AG04450 (cell line): ENCODE results near the gene OOSP3. TPM values are rescaled to one million over a fixed set of nuclear protein-coding genes. Genes with fewer than 3 reads are reported as not detected.
"Not testable (repeated sequence)": the region's sequence is repeated elsewhere in the genome, so short reads cannot be mapped to it uniquely, and the experiment has no call there.

Experiments
- CTCF ChIA-PET: fragments of 300-600, 350-600 bp; formaldehyde crosslinking; extraction: SDS; loops from one replicate; lab custom pipeline; 2022; ENCODE audit warnings: antibody characterized with exemption, inconsistent platforms; lab: Charles Lee
- POLR2A ChIA-PET: fragments of 350-600 bp; formaldehyde crosslinking; extraction: SDS; loops from one replicate; lab custom pipeline; 2021; ENCODE audit warnings: antibody characterized with exemption, inconsistent platforms; lab: Yijun Ruan, JAX
- DNase-seq: peaks from one replicate; pipeline ENCODE4 v3.0.0-alpha.2; 2011; ENCODE audit warnings: low read depth, low spot score
- H3K27ac ChIP-seq: one replicate; pipeline ENCODE4 v1.5.1; 2012; ENCODE audit warnings: low read depth, low read length, control low read depth
- H3K27me3 ChIP-seq: one replicate; pipeline ENCODE4 v1.6.0; 2012; ENCODE audit warnings: low read length; ENCODE audit not compliant: control insufficient read depth, insufficient read depth
- H3K4me3 ChIP-seq: 2 replicates; pipeline ENCODE4 v1.5.1; 2011; ENCODE audit warnings: mild to moderate bottlenecking, low read depth, low read length, control low read depth
- H3K9me3 ChIP-seq: 2 replicates; pipeline ENCODE4 v1.5.1; 2012; ENCODE audit warnings: low read length; ENCODE audit not compliant: control insufficient read depth, insufficient read depth
- polyA plus RNA-seq: library from polyadenylated mRNA; depleted of rRNA; stranded (reverse); fragments of >200 nt; gene quantifications from 2 replicates; pipeline ENCODE4 v1.2.3, GENCODE V29; 2011
- TF ChIP-seq, protein P1 (sequence below): IDR thresholded peaks from 2 replicates; pipeline ENCODE4 v1.5.1; 2011; ENCODE audit warnings: low read depth, low read length, control low read depth, inconsistent platforms

OOSP3 gene
- polyA plus RNA-seq, 1 experiment, result not detected

DNA sequence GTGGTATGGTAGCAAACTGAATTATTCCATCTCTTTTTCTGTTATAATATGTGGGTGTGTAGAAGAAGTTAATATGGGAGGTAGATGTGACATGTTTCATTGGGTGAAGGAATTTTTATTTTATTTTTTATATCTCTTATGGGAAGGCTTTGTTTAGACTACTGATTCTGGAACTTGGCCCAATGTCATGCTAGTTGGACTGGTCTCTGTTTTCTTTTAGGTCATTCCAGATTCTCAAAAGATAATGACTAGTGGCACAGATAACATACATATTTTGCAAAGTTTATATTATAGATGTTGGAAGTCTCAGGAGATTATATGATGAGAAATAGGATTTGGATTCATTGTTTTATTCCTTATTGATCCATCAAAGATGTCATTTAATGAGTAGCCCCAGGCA, 1.3 kb upstream of the OOSP3 start:
- Histone ChIP-seq H3K27ac (no peak overlapping the region), H3K9me3 (no peaks in the 10 kb centered on the region), H3K4me3 (no peak overlapping the region), H3K27me3 (no peaks in the 10 kb centered on the region)
- CTCF ChIA-PET, result no interaction called here
- TF ChIP-seq, protein P1, sequence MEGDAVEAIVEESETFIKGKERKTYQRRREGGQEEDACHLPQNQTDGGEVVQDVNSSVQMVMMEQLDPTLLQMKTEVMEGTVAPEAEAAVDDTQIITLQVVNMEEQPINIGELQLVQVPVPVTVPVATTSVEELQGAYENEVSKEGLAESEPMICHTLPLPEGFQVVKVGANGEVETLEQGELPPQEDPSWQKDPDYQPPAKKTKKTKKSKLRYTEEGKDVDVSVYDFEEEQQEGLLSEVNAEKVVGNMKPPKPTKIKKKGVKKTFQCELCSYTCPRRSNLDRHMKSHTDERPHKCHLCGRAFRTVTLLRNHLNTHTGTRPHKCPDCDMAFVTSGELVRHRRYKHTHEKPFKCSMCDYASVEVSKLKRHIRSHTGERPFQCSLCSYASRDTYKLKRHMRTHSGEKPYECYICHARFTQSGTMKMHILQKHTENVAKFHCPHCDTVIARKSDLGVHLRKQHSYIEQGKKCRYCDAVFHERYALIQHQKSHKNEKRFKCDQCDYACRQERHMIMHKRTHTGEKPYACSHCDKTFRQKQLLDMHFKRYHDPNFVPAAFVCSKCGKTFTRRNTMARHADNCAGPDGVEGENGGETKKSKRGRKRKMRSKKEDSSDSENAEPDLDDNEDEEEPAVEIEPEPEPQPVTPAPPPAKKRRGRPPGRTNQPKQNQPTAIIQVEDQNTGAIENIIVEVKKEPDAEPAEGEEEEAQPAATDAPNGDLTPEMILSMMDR, result no peak
- no peak for DNase-seq
- POLR2A ChIA-PET, result no interaction called here

DNA sequence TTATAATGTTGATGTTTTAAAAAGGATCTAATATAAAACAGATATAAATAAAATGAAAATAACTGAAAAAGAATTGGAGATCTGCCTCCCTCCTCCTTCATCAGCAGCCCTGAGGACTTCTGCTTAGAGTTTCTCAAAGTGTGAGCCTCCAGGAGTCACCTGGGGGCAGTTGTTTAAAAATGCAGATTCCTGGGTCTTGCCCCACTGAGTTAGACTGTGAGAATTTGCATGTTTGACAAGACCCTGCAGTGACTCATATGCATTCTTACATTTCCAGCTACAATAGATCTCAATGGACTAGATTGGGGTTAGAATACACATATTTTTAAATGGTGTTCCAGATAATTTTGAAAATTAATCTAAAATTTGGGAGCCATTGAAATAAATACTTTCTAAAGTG, 798 bp upstream of the OOSP3 start:
- Histone ChIP-seq H3K9me3 (no peaks in the 10 kb centered on the region), H3K27ac (no peak overlapping the region), H3K4me3 (no peak overlapping the region), H3K27me3 (no peaks in the 10 kb centered on the region)
- DNase-seq, result no peak
- CTCF ChIA-PET, result no interaction called here
- POLR2A ChIA-PET, result no interaction called here
- TF ChIP-seq, protein P1, result no peak

DNA sequence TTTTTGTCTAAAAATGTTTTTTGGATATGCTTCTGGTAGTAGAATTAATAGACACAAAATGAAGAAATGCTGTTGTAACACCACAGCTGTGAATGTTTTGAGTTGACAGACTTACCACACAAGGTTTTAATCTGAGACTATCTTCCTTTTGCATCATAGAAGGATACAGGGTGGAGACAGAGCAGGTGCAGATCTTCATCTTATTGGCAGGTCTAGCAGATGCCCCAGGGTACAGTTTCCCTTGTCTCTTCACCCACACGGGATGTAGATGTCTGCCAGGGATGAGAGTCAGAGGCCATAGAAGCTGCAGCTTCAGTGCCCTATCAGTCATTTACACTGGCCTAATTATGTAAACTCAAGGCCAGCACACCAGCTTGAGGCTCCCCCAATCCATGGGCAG, 985 bp downstream of the OOSP3 start:
- TF ChIP-seq, protein P1, result no peak
- Histone ChIP-seq H3K27ac (no peak overlapping the region), H3K4me3 (no peak overlapping the region), H3K27me3 (no peaks in the 10 kb centered on the region), H3K9me3 (no peaks in the 10 kb centered on the region)
- DNase-seq, result no peak
- ChIA-PET CTCF (no interaction called here), POLR2A (no interaction called here)

DNA sequence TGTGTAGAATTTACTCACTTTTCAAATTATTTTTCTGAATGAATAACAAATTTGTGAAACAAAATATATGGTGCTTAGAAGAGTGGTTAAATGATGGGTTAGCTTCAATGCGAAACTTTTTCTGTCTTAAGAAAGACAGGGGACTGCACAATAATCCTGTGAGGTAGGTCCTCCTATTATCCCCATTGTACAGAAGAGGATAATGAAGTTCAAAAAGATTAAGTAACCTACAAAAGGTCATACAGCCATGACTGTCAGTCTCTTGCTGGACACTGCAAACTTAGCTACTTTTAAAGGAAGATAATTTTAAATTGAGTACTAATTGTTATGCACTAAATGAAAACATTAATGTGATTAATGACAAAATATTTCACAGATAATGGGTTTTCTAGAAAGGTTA, 5.0 kb downstream of the OOSP3 start:
- CTCF ChIA-PET, result no interaction called here
- Histone ChIP-seq H3K4me3 (no peak overlapping the region), H3K9me3 (no peaks in the 10 kb centered on the region), H3K27ac (no peak overlapping the region), H3K27me3 (no peaks in the 10 kb centered on the region)
- TF ChIP-seq, protein P1, result no peak
- POLR2A ChIA-PET, result no interaction called here
- DNase-seq, result no peak

DNA sequence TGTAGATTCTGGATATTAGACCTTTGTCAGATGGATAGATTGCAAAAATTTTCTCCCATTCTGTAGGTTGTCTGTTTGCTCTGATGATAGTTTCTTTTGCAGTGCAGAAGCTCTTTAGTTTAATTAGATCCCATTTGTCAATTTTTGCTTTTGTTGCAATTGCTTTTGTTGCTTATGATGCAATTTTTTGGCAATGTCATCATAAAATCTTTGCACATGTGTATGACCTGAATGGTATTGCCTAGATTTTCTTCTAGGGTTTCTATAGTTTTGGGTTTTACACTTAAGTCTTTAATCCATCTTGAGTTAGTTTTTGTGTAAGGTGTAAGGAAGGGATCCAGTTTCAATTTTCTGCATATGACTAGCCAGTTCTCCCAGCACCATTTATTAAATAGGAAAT, 8.6 kb downstream of the OOSP3 start:
- H3K9me3 ChIP-seq, H3K27me3 ChIP-seq, POLR2A ChIA-PET, H3K27ac ChIP-seq, CTCF ChIA-PET, DNase-seq, H3K4me3 ChIP-seq: not testable (repeated sequence)

DNA sequence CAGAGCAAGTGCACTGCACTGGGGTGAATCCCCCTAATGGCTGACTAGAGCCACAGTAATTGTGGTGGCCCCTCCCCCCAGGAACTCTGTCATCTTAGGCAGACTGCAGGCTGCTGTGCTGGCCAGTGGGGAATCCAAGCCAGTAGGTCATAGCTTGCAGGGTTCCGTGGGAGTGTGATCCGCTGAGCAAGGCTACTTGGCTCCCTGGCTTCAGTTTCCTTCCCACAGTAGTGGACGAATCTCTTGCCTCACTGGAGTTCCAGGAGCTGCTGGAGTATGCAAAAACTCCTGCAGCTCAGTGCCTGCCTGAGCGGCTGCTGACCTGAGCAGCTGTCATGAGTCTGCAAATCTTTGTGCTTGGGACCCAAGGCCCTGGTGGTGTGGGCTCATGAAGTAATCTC, 13.2 kb downstream of the OOSP3 start:
- ChIA-PET POLR2A (no interaction called here), CTCF (no interaction called here)
- Histone ChIP-seq H3K9me3 (peaks cover 7% of the 10 kb centered on the region; the same call in 1 of the 2 replicates), H3K4me3 (no peak overlapping the region), H3K27me3 (no peaks in the 10 kb centered on the region), H3K27ac (no peak overlapping the region)
- TF ChIP-seq, protein P1, result no peak
- no peak for DNase-seq
